Heart right ventricle (tissue), 16 donors: ENCODE results near the gene DUSP16. TPM values are rescaled to one million over a fixed set of nuclear protein-coding genes. Genes with fewer than 3 reads are reported as not detected.

Source experiments
- ATAC-seq, 8 donors: fragments of 200-7000 bp; cut with Tn5 transposase; one replicate each; pipeline ENCODE4 v1.9.1; 2020; ENCODE audit warnings: mild to moderate bottlenecking in 8 of 8, moderate library complexity in 8 of 8, moderate number of reproducible peaks in 1 of 8
- DNase-seq, 2 donors: peaks; one replicate each; pipeline ENCODE4 v3.0.0-alpha.2; 2020
- H3K27ac ChIP-seq, 10 donors: fragments of 200-600 bp; sonication (generic) in 2 of 10; one replicate each; pipeline versions ENCODE4 v1.5.0 to v1.8.0; 2020 to 2022; ENCODE audit warnings: mild to moderate bottlenecking in 3 of 10
- H3K27me3 ChIP-seq, 7 donors: fragments of 200-600 bp; one replicate each; pipeline ENCODE4 v1.8.0; 2021 to 2022; ENCODE audit warnings: mild to moderate bottlenecking in 2 of 7
- H3K36me3 ChIP-seq, 9 donors: fragments of 200-600 bp; sonication (generic) in 1 of 9; one replicate each; pipeline versions ENCODE4 v1.5.0 to v1.8.0; 2020 to 2022; ENCODE audit warnings: mild to moderate bottlenecking in 2 of 9
- H3K4me1 ChIP-seq, 9 donors: fragments of 200-600 bp; sonication (generic) in 1 of 9; one replicate each; pipeline versions ENCODE4 v1.5.0 to v1.8.0; 2020 to 2022; ENCODE audit warnings: mild to moderate bottlenecking in 4 of 9
- H3K4me3 ChIP-seq, 10 donors: fragments of 200-600 bp; sonication (generic) in 2 of 10; one replicate each; pipeline versions ENCODE4 v1.5.0 to v1.8.0; 2020 to 2022; ENCODE audit warnings: mild to moderate bottlenecking in 7 of 10, moderate library complexity in 2 of 10
- H3K9me3 ChIP-seq, 11 donors: fragments of 200-600 bp in 10 of 11; sonication (generic) in 2 of 11; one replicate each; pipeline versions ENCODE4 v1.5.0 to v1.8.0; 2013 to 2022; ENCODE audit warnings: mild to moderate bottlenecking in 2 of 11, control low read depth in 1 of 11, moderate library complexity in 1 of 11
- WGBS, 2 donors: extraction: QIAGEN DNeasy Blood & Tissue Kit; methylation state at CpG; one replicate each; pipeline ENCODE4 v1.1.7; 2013; ENCODE audit warnings: inconsistent platforms in 1 of 2; 5-methylcytosine and 5-hydroxymethylcytosine counted together
- intact Hi-C, 10 donors: fragments of 100-400 bp; cut with DNase I; formaldehyde crosslinking; loops; one replicate each; pipeline versions ENCODE4 v1.11.1 to v1.14.2; 2022
- polyA plus RNA-seq, 2 donors: library from polyadenylated mRNA; stranded (reverse); fragments of 200-250 nt; gene quantifications; one replicate each; pipeline ENCODE4 v1.2.3, GENCODE V29; 2013
- total RNA-seq, 10 donors: library from RNA; stranded (reverse); fragmentation: NEBNext Ultra II Directional in 3 of 10; extraction: Animal tissue kit (Norgen Biotek cat#: 25700) in 3 of 10; gene quantifications; one replicate each; pipeline versions ENCODE4 v1.2.1 to v1.2.4, GENCODE V29; 2021 to 2023
- TF ChIP-seq, protein P1 (sequence below), 9 donors: fragments of 200-600 bp; sonication (generic) in 2 of 9; IDR thresholded peaks; one replicate each; pipeline versions ENCODE4 v1.5.0 to v1.8.0; 2021 to 2022; ENCODE audit warnings: antibody characterized with exemption in 9 of 9, mild to moderate bottlenecking in 5 of 9, moderate library complexity in 1 of 9
- donor health status: Arrhythmogenic right ventricular cardiomyopathy.
- donor health status: ischemic (EF 13 %, LVEDD 7.1; RV severe dilation, severe dysfunction).
- donor health status: healthy with polysubstance abuse.
- donor health status: DM: no; HTN: yes; CAD: no.
- donor health status: DM: no; HTN: no; CAD: no.
- donor health status: ischemic (EF 25% LVEDD 6.9; RV normal size, moderate dysfunction).
- donor health status: ischemic (EF 25% LVEDD 5.7; RV mildly dilated, moderate dysfunction).
- donor health status: healthy.
- donor health status: DM: yes; HTN: yes; CAD: no.
- donor health status: Ischemic cardiomyopathy.
- donor health status: ischemic (EF 35%, LVEDD 5.7; RV mildly dilated, moderate dysfunction).
- donor health status: nonischemic (EF 11% LVEDD 7.7; RV severe dilation, severe dysfunction).
- donor health status: DM: yes; HTN: yes; CAD: no.
- donor health status: PGD.
- donor health status: ischemic (EF 29% LVEDD 5.4; RV normal size, mild dysfunction).
- donor health status: nonischemic (EF 23%, LVEDD 6.1; RV moderate dilation, normal function).

The DUSP16 gene
- total and polyA plus RNA-seq, 12 donors = 2.6 to 21.7 (median 15.8) TPM

DNA sequence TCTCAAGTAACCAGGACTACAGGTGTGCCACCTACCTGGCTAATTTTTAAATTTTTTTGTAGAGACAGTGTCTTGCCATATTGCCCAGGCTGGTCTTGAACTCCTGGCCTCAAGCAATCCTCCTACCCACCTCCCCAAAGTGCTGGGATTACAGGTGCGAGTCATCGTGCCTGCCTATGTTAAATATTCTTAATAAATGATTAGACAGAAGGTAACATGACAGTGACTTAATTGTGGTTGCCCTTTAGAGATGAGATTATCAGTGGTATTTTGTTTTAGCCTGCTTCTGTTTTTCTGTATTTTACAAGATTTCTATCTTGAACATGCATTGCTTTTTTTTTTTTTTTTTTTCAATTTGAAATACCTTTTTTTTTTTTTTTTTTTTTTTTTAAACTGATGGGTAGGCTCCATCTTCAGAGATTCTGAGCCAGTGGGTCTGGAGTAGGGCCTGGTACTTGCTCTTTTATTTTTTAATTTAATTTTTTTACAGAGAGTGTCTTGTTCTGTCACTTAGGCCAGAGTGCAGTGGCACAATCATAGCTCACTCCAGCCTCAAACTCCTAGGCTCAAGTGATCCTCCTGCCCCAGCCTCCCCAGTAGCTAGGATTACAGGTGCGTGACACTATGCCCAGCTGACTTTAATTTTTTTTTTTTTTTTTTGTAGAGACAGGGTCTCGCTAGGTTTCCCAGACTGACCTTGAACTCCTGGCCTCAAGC is 117.3 kb downstream of the DUSP16 start:
- intact Hi-C loops = loop anchor here in 1 of 10 donors (10.0 kb wide), 1 partner anchor 61 kb away; no protein-coding TSS in a partner anchor
- ATAC-seq (no peak), DNase-seq (no peak)
- Histone ChIP-seq H3K27me3 (no peaks in the 10 kb centered on the region), H3K4me1 (peaks cover 7 to 81% (median 44%) of the 10 kb centered on the region in 9 donors), H3K9me3 (no peaks in the 10 kb centered on the region), H3K4me3 (no peak overlapping the region), H3K27ac (peak overlapping the region in 2 of 10 donors; percentile 81 to 89), H3K36me3 (no peaks in the 10 kb centered on the region)
- TF ChIP-seq, protein P1, sequence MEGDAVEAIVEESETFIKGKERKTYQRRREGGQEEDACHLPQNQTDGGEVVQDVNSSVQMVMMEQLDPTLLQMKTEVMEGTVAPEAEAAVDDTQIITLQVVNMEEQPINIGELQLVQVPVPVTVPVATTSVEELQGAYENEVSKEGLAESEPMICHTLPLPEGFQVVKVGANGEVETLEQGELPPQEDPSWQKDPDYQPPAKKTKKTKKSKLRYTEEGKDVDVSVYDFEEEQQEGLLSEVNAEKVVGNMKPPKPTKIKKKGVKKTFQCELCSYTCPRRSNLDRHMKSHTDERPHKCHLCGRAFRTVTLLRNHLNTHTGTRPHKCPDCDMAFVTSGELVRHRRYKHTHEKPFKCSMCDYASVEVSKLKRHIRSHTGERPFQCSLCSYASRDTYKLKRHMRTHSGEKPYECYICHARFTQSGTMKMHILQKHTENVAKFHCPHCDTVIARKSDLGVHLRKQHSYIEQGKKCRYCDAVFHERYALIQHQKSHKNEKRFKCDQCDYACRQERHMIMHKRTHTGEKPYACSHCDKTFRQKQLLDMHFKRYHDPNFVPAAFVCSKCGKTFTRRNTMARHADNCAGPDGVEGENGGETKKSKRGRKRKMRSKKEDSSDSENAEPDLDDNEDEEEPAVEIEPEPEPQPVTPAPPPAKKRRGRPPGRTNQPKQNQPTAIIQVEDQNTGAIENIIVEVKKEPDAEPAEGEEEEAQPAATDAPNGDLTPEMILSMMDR (IDR thresholded peaks at IDR 0.05) = no peak
- 96 to 98% methylated on average over 4 of the region's 4 CpGs for WGBS, 2 donors

DNA sequence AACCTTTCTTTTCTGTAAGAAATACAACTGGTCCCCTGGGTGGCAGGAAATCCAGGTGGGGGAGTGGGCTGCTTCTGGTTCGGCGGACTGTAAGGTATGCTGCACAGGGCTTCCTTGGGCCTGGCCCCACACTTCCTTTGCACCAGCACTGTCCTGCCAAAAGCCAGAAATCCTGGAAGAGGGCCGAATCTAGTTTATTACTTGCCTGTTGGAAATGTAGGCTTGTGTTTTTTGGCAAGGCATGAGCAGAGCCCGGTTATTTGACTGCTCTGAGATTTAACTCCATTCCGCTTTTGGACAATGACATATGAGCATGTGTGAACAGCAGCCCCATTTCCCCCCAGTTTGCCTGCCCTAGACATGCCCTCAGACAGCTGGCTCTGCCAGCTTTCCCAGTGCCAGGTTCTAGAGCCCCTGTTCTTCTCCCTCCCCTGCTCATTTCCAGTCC is 119.2 kb downstream of the DUSP16 start:
- Histone ChIP-seq H3K4me1 (peaks cover 7 to 80% (median 47%) of the 10 kb centered on the region in 9 donors), H3K27ac (peak overlapping the region; percentile 33 to 89 (median 72)), H3K36me3 (no peaks in the 10 kb centered on the region), H3K9me3 (no peaks in the 10 kb centered on the region), H3K27me3 (no peaks in the 10 kb centered on the region), H3K4me3 (peak overlapping the region in 1 of 10 donors; percentile 2)
- TF ChIP-seq, protein P1 (IDR thresholded peaks at IDR 0.05) = no peak
- intact Hi-C loops = loop anchor here in 3 of 10 donors (5.0 to 10.0 kb wide), 2 partner anchors 59 to 119 kb away; partner anchors contain the start of gene DUSP16 (in 2 of the 3)
- ATAC-seq (peak; percentile 76 to 88 (median 84)), DNase-seq (peak; percentile 26 to 84)
- 21 to 26% methylated on average over 5 of the region's 5 CpGs for WGBS, 2 donors

DNA sequence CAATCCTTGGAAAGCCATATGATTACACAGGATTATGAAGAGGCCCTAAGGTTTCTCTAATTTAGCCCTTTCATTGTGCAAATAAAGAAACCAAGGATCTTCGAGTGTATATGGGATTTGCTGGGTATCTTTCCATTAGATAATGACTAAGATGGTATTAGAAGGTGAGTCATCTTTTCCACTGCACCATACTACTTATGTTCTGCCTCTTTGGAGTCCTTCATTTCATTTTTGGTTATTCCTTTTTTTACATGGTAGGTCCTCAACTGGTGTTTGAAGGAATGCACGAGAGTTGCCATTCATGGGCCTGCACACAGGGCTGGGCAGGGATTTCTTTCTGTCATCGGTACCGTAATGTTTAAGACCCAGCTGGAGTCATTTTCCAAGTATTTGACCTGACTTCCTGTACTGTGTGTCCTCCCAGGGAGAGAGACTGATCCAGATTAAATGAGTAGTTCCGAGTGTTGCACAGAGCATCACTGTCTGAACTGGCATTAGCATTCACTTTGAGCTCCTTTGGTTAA is 120.1 kb downstream of the DUSP16 start:
- DNase-seq = no peak
- H3K27me3 ChIP-seq = no peaks in the 10 kb centered on the region
- TF ChIP-seq, protein P1 (IDR thresholded peaks at IDR 0.05) = no peak
- 42 to 44% methylated on average over 5 of the region's 5 CpGs for WGBS, 2 donors
- peak overlapping the region; percentile 5 to 89 (median 72) for H3K27ac ChIP-seq
- ATAC-seq = peak; percentile 46 to 75 (median 68)
- intact Hi-C loops = loop anchor here in 3 of 10 donors (5.0 to 10.0 kb wide), 2 partner anchors 58 to 120 kb away; partner anchors contain the start of gene DUSP16 (in 2 of the 3)
- peaks cover 0 to 2% (median 0%) of the 10 kb centered on the region in 9 donors for H3K36me3 ChIP-seq
- H3K4me3 ChIP-seq = no peak overlapping the region
- H3K4me1 ChIP-seq = peaks cover 7 to 78% (median 45%) of the 10 kb centered on the region in 9 donors
- no peaks in the 10 kb centered on the region for H3K9me3 ChIP-seq

DNA sequence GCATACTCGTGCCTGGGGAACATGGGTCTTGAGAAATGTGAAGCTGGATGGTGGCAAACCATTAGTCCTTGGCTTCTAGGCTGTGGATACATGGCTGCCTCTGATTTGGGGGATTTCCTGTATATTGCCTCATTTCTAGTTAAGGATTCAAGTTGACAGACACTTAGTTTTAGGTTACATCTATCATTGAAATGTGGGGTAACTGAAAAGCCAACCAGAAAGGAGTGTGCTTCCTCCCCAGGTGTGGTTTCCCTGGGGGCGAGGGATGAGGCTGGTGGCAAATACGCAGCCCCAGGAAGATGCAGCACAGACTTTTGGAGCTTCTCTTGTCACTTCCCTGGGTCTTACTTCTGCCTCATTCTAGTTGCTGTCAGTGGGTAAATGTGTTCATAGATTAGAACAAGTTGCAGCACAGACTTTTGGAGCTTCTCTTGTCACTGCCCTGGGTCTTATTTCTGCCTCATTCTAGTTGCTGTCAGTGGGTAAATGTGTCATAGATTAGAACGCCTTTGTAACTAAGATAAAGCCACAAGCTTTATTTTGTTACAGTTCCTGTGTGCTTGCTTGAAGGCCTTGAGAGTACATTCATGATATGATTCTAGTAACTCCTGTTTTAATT is 120.7 kb downstream of the DUSP16 start:
- Histone ChIP-seq H3K4me3 (no peak overlapping the region), H3K27ac (peak overlapping the region in 9 of 10 donors; percentile 54 to 89 (median 74)), H3K4me1 (peaks cover 7 to 71% (median 40%) of the 10 kb centered on the region in 9 donors), H3K9me3 (no peaks in the 10 kb centered on the region), H3K27me3 (no peaks in the 10 kb centered on the region), H3K36me3 (peaks cover 0 to 9% (median 0%) of the 10 kb centered on the region in 9 donors)
- DNase-seq (no peak), ATAC-seq (peak in 4 of 8 donors; percentile 5 to 67 (median 42))
- intact Hi-C loops = loop anchor here in 3 of 10 donors (5.0 to 10.0 kb wide), 2 partner anchors 57 to 120 kb away; partner anchors contain the start of gene DUSP16 (in 2 of the 3)
- 55 to 61% methylated on average over 4 of the region's 4 CpGs for WGBS, 2 donors
- TF ChIP-seq, protein P1 (IDR thresholded peaks at IDR 0.05) = no peak
